GM19395 (cell line): ENCODE measurements around the gene WNT7B.
"Not testable (repeated sequence)": the region's sequence is repeated elsewhere in the genome, so short reads cannot be mapped to it uniquely, and the experiment has no call there.

ENCODE experiments used
- ATAC-seq: cut with Tn5 transposase; IDR thresholded peaks from one replicate; pipeline ENCODE4 v1.9.1; 2021; ENCODE audit warnings: mild to moderate bottlenecking, moderate library complexity; ENCODE audit not compliant: unreplicated experiment

WNT7B gene

DNA sequence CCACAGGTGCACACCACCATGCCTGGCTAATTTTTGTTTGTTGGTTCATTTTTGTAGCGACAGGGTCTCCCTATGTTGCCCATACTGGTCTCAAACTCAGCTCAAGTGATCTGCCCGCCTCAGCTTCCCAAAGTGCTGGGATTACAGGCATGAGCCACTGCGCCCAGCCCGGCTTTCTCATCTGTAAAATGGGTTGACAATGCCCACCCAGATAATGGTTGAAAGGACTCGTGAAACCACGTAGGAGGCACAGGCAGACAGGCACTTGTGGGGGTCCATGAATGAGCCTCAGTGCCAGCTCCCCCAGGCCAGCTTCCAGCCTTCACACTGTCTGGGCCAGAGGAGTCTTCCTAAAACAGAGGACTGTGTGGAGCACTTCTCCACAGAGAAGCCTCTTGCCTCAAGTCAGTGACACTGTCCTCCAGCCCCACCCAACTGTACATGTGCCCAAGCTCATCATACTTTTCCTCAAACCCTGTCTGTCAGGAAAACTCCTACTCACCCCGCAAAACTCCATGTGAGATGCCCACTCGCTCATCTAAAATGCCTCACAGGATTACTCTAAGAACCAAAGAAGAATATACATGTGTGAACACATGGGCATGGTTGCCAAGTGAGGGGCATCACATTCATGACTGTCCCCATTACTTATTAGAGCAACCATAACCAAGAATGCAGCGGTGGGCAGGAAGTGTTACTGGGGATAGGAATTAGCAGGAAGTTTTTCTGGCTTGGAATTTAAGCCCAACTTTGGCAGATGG lies 32.1 kb upstream of the WNT7B start:
- ATAC-seq = no peak

DNA sequence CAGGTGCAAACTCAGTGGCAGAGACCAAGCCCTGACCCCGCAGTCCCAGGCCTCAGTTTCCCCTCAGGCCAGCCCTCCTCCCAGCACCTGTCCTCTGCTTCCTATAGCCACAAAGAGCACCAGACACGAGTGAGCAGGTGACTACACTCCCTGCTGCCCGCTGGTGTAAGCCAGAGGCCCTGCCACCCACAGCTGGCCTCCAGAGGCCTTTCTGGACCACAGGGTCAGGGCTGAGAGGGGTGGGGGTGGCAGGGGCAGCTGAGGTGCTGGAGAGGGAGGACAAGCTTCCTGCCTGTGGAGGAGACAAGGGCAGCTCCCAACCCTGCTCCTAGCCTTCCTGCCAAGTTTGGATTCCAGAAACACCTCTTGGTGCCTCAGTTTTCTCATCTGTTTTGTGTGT lies 31.3 kb upstream of the WNT7B start:
- no peak for ATAC-seq

GRCh38 chr22:46007848-46008261 lies 30.9 kb upstream of the WNT7B start:
- no peak for ATAC-seq

GRCh38 chr22:46007003-46007847 lies 30.3 kb upstream of the WNT7B start:
- no peak for ATAC-seq

GRCh38 chr22:46006379-46007002 lies 29.5 kb upstream of the WNT7B start:
- ATAC-seq = no peak

- ATAC-seq = not testable (repeated sequence)
Observed at GRCh38 chr22:46005116-46005705, 28.2 kb upstream of the WNT7B start.

- no peak for ATAC-seq
Observed at GRCh38 chr22:46004105-46004866, 27.3 kb upstream of the WNT7B start.

DNA sequence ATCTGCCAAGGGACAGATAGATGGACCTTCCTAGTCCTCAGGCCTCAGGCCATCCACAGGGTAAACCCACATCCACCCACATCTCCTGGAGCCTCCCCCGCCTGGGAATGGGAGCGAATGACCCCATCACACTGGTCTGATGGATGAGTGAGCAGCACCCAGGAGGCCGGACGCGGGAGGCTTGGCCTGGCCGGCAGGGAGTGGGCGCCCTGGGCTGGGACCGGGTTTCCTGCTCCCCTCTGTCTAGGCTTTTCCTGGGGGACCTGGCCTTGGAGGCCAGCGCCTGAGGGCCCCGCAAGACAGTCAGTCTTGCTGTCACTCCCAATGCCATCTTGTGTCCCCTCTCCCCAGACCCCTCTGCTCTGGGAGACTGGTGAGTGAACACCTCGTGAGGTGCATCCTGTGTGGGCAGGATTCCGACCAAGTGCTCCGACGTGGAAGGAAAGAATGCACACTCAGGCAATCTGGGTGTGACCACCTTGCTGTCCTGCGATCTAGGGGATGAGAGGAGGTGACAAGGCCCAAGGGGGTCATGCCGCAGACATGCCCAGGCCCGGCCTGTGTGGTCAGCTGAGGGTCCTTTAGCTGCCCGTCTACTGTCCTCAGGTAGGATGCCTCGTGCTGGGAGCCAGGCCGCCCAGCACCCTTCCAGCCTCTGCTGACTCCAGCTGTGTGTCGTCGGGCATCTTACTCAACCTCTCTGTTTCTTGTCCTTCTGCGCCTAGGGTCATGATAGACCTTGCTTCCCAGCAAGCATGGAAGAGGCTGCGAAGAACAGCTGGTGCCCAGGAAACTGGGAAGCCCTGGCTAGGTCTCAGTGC lies 26.5 kb upstream of the WNT7B start:
- no peak for ATAC-seq

DNA sequence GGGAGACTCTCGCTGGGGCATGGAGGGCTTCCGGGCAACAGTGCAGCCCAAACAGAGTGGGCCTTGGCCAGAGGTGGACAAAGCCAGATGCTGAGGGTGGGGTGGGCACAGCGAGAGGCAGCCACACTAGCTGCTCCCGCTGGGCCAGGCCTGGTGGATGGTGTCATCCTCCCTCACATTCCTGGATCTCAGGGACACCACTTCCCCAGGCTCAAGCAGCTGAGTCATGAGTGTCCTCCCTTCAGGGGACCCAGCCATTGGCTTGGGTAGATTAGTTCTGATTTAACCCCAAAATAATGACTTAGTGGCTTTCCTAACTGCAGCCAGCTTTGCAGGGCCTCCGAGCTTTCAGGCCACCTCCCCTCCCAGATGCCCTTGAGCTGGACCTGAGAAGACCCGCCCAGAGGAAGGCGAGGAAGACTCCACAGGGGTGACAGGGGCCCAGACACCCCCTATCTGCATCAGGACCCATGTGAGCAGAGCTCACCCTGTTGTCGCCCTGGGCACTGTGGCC lies 25.9 kb upstream of the WNT7B start:
- ATAC-seq = no peak

DNA sequence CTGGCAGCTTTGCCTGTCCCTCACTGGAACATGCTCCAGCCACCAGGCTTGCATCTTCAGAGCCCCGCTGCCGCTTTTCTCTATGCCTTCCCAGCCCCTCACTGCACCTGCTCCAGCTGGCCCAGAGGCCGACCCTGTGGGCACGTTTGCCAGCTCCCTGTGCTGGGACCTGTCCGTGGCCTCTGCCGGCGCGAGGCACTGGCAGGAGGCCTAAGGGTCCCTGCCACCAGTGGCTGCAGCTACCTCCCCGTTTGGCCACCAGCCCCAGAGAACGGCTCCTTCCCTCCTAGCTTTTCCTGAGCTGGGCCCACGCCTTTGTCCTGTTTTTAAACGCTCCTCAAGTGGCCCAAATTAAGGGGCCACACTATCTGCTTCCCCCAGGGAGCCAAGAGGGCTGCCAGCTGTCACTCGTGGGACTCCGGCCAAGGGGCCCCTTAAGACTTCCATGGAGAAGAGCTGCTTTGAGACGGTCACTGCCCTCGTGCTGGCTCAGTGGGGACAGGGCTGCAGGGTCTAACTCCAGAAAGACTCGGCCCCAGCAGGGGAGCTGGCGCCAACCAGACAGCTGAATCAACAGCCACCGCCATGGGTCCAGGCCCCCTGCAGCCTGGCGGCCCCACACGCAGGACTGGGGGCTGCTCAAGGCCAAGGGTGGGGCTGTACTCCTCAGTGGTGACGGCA lies 24.6 kb upstream of the WNT7B start:
- ATAC-seq = no peak

- ATAC-seq = no peak
Observed at GRCh38 chr22:46001046-46001425, 24.1 kb upstream of the WNT7B start.

- ATAC-seq = no peak
Observed at GRCh38 chr22:46000081-46001027, 23.4 kb upstream of the WNT7B start.

DNA sequence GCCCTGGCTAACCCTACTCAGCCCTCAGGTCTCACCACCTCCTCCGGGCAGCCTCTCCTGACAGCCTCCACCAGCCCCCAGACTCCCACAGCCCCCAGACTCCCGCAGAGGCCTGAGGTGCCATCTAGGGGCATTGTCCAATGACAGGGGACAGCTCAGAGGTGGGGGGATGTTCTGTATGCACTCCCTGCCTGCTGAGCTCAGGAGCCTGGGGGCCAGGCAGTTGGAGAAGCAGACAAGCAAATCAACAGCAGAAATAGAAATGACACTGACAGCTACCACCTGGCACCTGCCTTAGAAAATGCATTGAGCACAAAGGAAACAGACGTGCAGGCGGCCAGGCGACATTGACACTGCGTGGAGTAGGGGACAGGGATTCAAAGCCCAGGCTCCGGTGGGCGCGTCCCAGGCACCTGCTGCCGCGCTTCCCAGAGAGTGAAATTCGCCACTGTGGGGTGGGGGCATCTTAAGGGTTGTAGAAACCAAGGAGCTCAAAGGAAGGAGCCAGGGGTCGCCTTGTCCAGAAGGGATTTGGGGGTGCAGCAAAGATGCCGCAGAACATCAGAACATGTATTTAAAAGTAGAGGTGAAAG lies 22.5 kb upstream of the WNT7B start:
- ATAC-seq = no peak

GRCh38 chr22:45998638-45999378 lies 21.8 kb upstream of the WNT7B start:
- ATAC-seq = no peak

DNA sequence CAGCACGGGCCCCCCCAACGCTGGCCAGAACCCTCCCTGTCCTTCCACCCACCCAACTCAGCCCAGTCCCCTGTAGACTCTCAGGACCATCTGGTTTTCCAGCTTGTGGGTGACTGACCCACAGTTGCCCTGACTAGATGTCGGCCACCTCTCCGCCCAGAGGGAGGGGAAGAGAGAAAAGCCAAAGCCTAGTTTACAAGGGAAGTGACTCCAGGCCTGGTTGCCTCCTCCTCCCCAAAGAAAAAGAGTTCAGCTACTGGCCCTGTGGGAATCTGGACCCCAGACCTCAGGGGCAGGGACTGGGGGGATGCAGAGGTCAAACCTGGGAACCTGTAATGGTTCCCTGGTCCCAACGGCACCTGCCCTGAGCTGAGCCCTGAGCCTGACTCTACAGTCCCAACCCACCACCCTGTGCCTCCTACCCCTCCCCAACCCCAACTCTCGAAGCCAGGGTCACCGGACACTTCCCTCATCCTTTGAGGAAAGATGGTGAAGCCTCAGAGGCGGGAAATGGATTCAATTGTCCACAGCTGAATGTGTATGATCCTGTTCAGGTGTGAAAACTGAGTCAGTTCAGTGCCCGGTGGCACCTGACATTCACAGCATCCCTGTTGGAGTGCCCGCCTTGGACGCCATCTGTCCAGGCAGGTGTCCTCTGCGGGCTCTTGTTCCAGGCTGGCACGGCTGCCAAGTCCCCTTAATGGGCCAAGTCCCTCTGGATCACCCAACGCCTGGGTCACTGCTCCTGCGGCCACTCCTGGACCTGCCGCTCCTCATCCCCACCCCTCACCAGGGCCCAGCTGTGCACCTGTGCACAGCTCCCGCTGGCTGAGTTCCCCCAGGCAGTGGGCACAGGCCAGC lies 21.0 kb upstream of the WNT7B start:
- ATAC-seq = no peak
